NCI-H2171 treated with DMSO at 0.1 percent for 48 hours (cell line): ENCODE measurements around the gene STRIP2.
"Not testable (repeated sequence)": the region's sequence is repeated elsewhere in the genome, so short reads cannot be mapped to it uniquely, and the experiment has no call there.

Experiments used
- DNase-seq: peaks from one replicate; lab custom pipeline; 2025; lab: John Stamatoyannopoulos, UW

The STRIP2 gene

GRCh38 chr7:129421717-129422250, 12.4 kb upstream of the STRIP2 start:
- DNase-seq, result no peak

DNA sequence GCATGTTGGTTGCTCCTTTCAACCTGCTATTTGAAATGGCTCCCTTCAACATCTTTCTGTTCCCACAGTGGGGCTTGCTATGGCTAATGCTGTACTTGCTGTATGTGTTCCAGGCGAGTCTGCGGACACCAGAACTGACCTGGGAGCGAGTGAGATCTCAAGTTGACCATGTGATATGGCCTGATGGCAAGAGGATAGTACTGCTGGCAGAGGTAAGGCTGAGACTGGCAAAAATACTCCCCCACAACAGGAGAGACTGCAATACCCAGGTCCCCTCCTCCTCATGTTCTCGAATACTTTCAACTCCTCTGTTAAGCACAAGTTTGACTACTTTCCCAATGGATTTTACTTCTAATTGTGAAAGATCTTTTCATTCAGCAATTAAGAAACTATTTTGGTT, 11.5 kb upstream of the STRIP2 start:
- DNase-seq, result no peak

GRCh38 chr7:129423700-129424410, 10.4 kb upstream of the STRIP2 start:
- peak; percentile 34 for DNase-seq

DNA sequence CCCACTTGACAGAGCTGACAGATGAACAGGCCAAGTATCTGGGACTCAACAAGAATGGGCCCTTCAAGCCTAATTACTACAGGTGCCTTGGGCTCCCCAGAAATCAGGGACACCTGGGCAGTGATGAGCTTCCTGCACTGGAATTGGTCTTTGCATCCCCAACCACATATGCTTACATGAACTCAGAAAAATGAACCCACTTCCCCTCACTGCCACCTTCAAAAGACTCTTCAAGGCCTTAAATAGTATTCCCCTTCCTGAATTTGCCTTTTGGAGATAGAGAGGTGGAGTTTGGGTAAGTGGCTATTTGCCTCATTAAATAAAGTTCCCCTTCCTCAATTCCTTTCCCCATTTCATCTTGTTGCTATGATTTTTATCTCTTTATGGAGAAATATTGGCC, 7.8 kb upstream of the STRIP2 start:
- DNase-seq, result no peak

GRCh38 chr7:129427526-129428045, 6.6 kb upstream of the STRIP2 start:
- no peak for DNase-seq

GRCh38 chr7:129431911-129432643, 2.2 kb upstream of the STRIP2 start:
- DNase-seq, result no peak

- peak; percentile 29 for DNase-seq
These were observed 565 bp downstream of the STRIP2 start for GRCh38 chr7:129434675-129435318.

GRCh38 chr7:129435414-129435829, 1.2 kb downstream of the STRIP2 start:
- no peak for DNase-seq

DNA sequence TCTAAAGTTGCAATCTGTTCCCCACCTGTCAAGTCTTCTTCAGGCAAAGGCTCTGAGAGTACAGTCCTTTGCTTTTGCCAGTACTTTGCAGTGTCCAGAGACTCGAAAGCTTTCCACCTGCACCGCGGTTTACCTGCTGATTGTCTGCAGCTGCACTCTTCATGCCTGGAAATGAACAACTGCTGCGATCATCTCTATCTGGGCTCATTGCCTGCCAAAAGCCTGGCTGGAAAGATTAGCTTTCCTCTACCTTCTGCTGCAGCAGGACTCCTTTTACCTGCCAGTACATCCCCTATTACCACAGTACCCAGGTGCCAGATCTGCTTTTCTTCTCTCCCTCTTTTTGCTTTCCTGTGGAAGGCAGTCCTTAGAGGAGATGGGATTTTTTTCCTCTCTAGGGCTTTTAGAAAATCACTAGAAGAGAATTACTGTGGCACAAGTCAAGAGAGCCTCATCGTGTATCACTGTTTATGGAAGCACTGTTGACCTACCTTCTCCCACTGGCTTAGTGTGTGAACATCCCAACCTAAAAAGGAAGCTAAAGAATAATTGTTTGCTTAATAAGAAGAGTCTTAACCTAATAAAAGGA, 2.2 kb downstream of the STRIP2 start:
- DNase-seq, result peak; percentile 73

DNA sequence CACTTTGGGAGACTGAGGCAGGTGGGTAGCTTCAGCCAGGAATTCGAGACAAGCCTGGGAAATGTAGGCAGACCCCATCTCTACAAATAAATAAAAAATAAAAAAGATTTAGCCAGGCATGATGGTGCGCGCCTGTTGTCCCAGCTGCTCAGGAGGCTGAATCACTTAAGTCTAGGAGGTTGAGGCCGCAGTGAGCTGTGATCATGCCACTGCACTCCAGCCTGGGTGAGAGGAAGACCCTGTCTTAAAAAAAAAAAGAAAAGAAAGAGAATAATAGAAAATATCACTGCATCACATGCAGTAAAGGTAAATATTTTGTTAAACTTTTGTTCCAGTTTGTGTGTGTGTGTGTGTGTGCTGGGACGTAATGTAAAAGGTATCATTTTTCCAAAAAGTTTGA, 3.0 kb downstream of the STRIP2 start:
- no peak for DNase-seq

- no peak for DNase-seq
These were observed 4.1 kb downstream of the STRIP2 start for GRCh38 chr7:129438281-129438838.

- DNase-seq, result no peak
These were observed 4.8 kb downstream of the STRIP2 start for GRCh38 chr7:129438839-129439651.

DNA sequence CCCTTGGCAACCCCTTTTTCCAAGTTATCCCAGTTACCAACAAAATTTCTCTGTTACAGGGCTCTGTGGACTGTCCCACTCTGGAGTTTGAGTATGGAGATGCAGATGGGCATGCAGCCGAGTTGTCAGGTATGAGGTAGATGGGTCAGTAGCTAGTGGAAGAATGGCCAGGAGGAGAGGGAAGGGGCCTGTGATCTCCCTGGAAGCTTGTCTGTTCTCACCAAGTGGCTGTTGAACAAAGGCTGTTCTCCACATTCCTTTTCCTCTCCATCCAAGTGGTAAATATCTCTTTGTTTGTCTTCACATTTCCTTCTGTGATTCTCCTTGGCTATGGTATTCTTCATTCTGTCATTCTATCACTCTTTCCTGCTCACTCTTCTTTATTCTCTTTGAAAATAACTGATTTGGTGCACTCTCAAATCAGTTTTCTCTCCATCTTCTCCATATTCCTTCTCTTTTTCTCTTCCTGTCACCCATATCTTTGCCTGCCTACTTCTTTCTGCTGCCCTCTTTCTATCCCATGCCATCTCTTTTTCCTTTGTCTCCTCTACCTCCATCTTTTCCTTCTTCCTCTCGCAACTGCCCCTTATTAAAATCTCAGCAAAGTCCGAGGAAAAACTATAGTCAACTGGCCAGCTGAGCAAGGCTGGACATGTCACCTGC, 5.9 kb downstream of the STRIP2 start:
- no peak for DNase-seq

DNA sequence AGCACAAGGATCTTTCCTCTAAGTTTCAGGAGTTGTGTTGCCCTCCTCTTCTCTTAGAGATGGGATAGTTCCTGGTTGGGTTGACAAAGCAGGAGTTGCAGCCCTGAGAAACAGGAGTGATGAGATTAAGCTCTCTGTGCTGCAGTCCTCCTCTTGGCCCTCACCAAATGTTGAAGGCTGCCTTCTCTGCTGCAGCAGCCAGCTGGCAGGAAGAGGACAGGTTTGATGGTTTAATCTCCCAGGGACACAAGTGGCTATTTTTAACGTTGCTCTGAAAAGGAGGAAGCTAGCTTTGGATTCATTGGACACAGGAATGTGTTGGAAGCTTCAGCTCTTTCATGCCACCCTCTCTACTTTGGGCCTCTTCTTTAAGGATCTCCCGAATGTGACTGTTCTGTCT, 9.4 kb downstream of the STRIP2 start:
- DNase-seq, result no peak

DNA sequence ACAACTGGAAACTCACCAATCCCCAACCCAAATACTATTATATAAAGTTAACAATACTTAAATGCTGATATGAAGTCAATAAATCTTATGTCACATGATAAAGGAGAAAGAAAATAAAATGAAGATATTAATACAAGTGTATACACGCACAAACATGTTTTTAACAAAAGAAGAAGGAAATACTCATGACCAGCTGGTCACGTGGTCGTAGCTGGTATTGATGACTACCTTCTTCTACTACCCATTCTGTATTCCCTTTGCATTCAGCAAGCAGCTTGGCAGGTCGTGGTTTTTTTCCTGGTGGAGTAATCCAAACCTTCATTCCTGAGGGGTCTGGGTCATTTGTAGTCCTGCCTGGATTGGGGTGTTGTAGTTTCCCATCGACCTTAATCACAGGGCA, 10.5 kb downstream of the STRIP2 start:
- DNase-seq, result not testable (repeated sequence)

- DNase-seq, result peak; percentile 31
These were observed 12.7 kb downstream of the STRIP2 start for GRCh38 chr7:129446925-129447324.

DNA sequence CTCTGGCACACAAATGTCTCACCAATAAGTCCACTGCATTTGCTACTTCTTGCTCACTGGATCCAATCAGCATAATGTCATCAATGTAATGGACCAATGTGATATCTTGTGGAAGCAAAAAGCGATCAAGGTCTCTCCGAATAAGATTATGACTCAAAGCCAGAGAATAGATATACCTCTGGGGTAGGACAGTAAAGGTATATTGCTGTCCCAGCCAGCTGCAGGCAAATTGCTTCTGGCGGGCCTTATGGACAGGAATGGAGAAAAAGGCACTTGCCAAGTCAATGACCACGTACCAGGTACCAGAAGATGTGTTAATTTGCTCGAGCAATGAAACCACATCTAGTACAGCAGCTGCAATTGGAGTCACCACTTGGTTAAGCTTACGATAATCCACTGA, 13.2 kb downstream of the STRIP2 start:
- not testable (repeated sequence) for DNase-seq

- not testable (repeated sequence) for DNase-seq
These were observed 14.4 kb downstream of the STRIP2 start for GRCh38 chr7:129448608-129449007.

- no peak for DNase-seq
These were observed 16.1 kb downstream of the STRIP2 start for GRCh38 chr7:129450295-129450694.

DNA sequence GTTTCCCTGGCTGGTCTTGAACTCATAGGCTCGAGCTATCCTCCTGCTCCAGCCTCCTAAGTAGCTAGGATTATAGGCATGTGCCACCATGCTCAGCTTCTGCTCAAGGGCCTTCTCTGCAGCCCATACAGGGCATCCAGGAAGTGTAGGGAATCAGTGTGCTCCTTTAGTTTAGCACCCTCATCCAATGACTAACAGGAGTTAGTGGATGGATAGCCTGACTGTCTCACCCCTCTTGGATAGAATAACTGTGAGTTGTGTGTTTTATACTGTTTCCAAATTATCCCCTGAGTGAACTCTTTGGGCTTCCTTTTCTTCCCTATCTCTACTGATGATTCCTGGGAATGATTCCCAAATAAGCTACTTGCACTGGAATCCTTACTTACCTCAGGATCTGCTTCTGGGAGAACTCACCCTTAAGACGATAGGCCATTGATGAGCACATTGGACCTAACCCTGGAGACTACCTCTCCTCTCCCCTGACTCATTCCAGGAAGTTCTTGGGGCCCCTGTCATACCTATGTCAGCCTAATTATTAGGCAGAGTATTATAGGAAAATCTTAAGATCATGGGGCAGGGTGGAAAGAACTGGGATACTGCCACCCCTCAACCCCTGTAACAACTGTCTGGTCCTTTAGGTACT, 18.5 kb downstream of the STRIP2 start:
- DNase-seq, result no peak
